Heart right ventricle (tissue), 16 donors: ENCODE measurements around the gene RRM1. TPM values are rescaled to one million over a fixed set of nuclear protein-coding genes. Genes with fewer than 3 reads are reported as not detected.

Experiments
- ATAC-seq, 8 donors: fragments of 200-7000 bp; cut with Tn5 transposase; one replicate each; pipeline ENCODE4 v1.9.1; 2020; ENCODE audit warnings: mild to moderate bottlenecking in 8 of 8, moderate library complexity in 8 of 8, moderate number of reproducible peaks in 1 of 8
- DNase-seq, 2 donors: peaks; one replicate each; pipeline ENCODE4 v3.0.0-alpha.2; 2020
- H3K27ac ChIP-seq, 10 donors: fragments of 200-600 bp; sonication (generic) in 2 of 10; one replicate each; pipeline versions ENCODE4 v1.5.0 to v1.8.0; 2020 to 2022; ENCODE audit warnings: mild to moderate bottlenecking in 3 of 10
- H3K27me3 ChIP-seq, 7 donors: fragments of 200-600 bp; one replicate each; pipeline ENCODE4 v1.8.0; 2021 to 2022; ENCODE audit warnings: mild to moderate bottlenecking in 2 of 7
- H3K36me3 ChIP-seq, 9 donors: fragments of 200-600 bp; sonication (generic) in 1 of 9; one replicate each; pipeline versions ENCODE4 v1.5.0 to v1.8.0; 2020 to 2022; ENCODE audit warnings: mild to moderate bottlenecking in 2 of 9
- H3K4me1 ChIP-seq, 9 donors: fragments of 200-600 bp; sonication (generic) in 1 of 9; one replicate each; pipeline versions ENCODE4 v1.5.0 to v1.8.0; 2020 to 2022; ENCODE audit warnings: mild to moderate bottlenecking in 4 of 9
- H3K4me3 ChIP-seq, 10 donors: fragments of 200-600 bp; sonication (generic) in 2 of 10; one replicate each; pipeline versions ENCODE4 v1.5.0 to v1.8.0; 2020 to 2022; ENCODE audit warnings: mild to moderate bottlenecking in 7 of 10, moderate library complexity in 2 of 10
- H3K9me3 ChIP-seq, 11 donors: fragments of 200-600 bp in 10 of 11; sonication (generic) in 2 of 11; one replicate each; pipeline versions ENCODE4 v1.5.0 to v1.8.0; 2013 to 2022; ENCODE audit warnings: mild to moderate bottlenecking in 2 of 11, control low read depth in 1 of 11, moderate library complexity in 1 of 11
- WGBS, 2 donors: extraction: QIAGEN DNeasy Blood & Tissue Kit; methylation state at CpG; one replicate each; pipeline ENCODE4 v1.1.7; 2013; ENCODE audit warnings: inconsistent platforms in 1 of 2; 5-methylcytosine and 5-hydroxymethylcytosine counted together
- intact Hi-C, 10 donors: fragments of 100-400 bp; cut with DNase I; formaldehyde crosslinking; loops; one replicate each; pipeline versions ENCODE4 v1.11.1 to v1.14.2; 2022
- polyA plus RNA-seq, 2 donors: library from polyadenylated mRNA; stranded (reverse); fragments of 200-250 nt; gene quantifications; one replicate each; pipeline ENCODE4 v1.2.3, GENCODE V29; 2013
- total RNA-seq, 10 donors: library from RNA; stranded (reverse); fragmentation: NEBNext Ultra II Directional in 3 of 10; extraction: Animal tissue kit (Norgen Biotek cat#: 25700) in 3 of 10; gene quantifications; one replicate each; pipeline versions ENCODE4 v1.2.1 to v1.2.4, GENCODE V29; 2021 to 2023
- TF ChIP-seq, protein P1 (sequence below), 9 donors: fragments of 200-600 bp; sonication (generic) in 2 of 9; IDR thresholded peaks; one replicate each; pipeline versions ENCODE4 v1.5.0 to v1.8.0; 2021 to 2022; ENCODE audit warnings: antibody characterized with exemption in 9 of 9, mild to moderate bottlenecking in 5 of 9, moderate library complexity in 1 of 9
- donor health status: Arrhythmogenic right ventricular cardiomyopathy.
- donor health status: ischemic (EF 13 %, LVEDD 7.1; RV severe dilation, severe dysfunction).
- donor health status: healthy with polysubstance abuse.
- donor health status: DM: no; HTN: yes; CAD: no.
- donor health status: DM: no; HTN: no; CAD: no.
- donor health status: ischemic (EF 25% LVEDD 6.9; RV normal size, moderate dysfunction).
- donor health status: ischemic (EF 25% LVEDD 5.7; RV mildly dilated, moderate dysfunction).
- donor health status: healthy.
- donor health status: DM: yes; HTN: yes; CAD: no.
- donor health status: Ischemic cardiomyopathy.
- donor health status: ischemic (EF 35%, LVEDD 5.7; RV mildly dilated, moderate dysfunction).
- donor health status: nonischemic (EF 11% LVEDD 7.7; RV severe dilation, severe dysfunction).
- donor health status: DM: yes; HTN: yes; CAD: no.
- donor health status: PGD.
- donor health status: ischemic (EF 29% LVEDD 5.4; RV normal size, mild dysfunction).
- donor health status: nonischemic (EF 23%, LVEDD 6.1; RV moderate dilation, normal function).

RRM1 gene
- total and polyA plus RNA-seq, 12 donors = 3.7 to 36.6 (median 27.7) TPM

DNA sequence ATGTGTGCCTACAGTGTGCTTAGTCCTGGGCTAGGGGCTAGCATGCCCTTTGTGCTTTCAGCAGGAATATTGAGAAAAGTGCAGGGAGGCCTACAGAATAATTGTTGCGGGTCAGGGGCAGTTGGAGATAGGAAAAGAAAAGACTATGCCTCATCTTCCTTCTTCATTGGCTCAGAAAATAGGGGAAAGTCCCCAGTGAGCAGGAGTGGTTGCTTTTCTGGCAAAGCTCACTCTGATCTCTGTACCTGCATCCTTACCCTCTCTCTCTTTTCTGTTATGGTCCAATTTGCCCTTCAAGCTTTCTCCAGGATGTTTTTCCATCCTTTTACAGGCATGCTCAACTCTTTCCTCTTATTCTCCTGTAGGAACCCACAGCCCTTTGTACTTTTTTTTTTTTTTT is 29.5 kb upstream of the RRM1 start:
- H3K4me1 ChIP-seq = peaks cover 3 to 51% (median 36%) of the 10 kb centered on the region in 9 donors
- DNase-seq = no peak
- no peak for ATAC-seq
- no peaks in the 10 kb centered on the region for H3K27me3 ChIP-seq
- intact Hi-C loops = loop anchor here in 1 of 10 donors (10.0 kb wide), 1 partner anchor 120 kb away; no protein-coding TSS in a partner anchor
- WGBS, 2 donors = 92 to 96% methylated on average over 1 of the region's 1 CpG
- H3K9me3 ChIP-seq = no peaks in the 10 kb centered on the region
- H3K27ac ChIP-seq = peak overlapping the region in 4 of 10 donors; percentile 15 to 48 (median 30)
- peaks cover 0 to 26% (median 4%) of the 10 kb centered on the region in 9 donors for H3K36me3 ChIP-seq
- TF ChIP-seq, protein P1, sequence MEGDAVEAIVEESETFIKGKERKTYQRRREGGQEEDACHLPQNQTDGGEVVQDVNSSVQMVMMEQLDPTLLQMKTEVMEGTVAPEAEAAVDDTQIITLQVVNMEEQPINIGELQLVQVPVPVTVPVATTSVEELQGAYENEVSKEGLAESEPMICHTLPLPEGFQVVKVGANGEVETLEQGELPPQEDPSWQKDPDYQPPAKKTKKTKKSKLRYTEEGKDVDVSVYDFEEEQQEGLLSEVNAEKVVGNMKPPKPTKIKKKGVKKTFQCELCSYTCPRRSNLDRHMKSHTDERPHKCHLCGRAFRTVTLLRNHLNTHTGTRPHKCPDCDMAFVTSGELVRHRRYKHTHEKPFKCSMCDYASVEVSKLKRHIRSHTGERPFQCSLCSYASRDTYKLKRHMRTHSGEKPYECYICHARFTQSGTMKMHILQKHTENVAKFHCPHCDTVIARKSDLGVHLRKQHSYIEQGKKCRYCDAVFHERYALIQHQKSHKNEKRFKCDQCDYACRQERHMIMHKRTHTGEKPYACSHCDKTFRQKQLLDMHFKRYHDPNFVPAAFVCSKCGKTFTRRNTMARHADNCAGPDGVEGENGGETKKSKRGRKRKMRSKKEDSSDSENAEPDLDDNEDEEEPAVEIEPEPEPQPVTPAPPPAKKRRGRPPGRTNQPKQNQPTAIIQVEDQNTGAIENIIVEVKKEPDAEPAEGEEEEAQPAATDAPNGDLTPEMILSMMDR (IDR thresholded peaks at IDR 0.05) = no peak
- no peak overlapping the region for H3K4me3 ChIP-seq

DNA sequence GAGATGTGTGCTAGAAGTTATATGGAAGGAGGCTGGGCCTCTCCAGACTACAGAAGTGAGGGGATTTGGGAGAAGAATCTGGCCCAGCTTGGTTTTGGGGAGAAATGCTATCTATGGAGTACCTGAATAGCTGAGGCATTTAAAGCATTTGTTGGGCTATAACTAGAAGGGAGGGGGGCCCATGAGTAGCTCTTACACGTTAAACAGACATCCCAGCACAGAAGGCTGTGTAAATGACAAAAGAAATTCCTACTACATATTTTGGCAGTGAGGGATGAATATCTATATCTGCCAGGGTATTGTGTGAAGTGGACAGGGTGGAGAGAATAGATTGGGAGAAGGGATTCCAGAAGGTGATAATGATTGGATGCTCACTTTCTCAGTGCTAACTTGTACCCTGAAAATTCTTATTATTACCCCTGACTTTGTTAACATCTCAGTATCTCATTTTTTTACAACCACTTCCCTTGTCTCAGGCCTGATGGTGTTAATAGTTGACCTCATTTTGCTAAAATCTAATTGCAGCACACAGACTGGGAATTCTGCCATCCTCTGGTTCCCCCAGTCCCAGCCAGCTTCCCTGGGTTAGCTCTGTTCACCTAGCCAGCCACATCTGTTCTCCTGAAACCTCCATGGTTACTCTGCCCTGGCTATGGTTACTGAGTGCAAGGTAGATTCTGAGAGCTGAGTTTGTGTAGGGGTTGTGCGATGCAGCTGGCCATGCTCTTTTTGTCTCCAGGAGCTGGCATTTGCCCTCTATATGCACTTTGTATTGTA is 28.8 kb upstream of the RRM1 start:
- peak in 1 of 2 donors; percentile 48 for DNase-seq
- intact Hi-C loops = loop anchor here in 1 of 10 donors (10.0 kb wide), 1 partner anchor 121 kb away; no protein-coding TSS in a partner anchor

DNA sequence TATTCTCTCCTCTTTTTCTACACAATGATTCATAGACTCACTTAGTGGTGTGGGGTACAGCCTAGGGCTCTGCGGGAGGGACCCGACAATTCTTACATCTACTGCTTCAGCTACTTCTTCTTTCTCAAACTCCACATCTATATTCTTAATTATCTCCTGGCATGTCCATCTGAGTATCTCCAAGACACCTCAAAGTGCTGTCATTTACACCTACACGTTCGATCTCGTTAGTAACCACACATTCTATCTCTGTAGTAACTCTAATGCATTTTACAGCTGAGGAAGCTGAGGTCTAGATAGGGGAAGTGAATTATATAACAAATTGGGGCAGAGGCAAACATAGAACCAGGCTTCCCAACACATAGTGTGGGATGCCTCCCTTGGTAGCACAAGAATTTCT is 27.7 kb upstream of the RRM1 start:
- WGBS, 2 donors = 60 to 66% methylated on average over 5 of the region's 5 CpGs
- H3K27me3 ChIP-seq = no peaks in the 10 kb centered on the region
- no peaks in the 10 kb centered on the region for H3K9me3 ChIP-seq
- H3K27ac ChIP-seq = no peak overlapping the region
- H3K36me3 ChIP-seq = peaks cover 0 to 23% (median 0%) of the 10 kb centered on the region in 9 donors
- TF ChIP-seq, protein P1 (IDR thresholded peaks at IDR 0.05) = no peak
- intact Hi-C loops = loop anchor here in 2 of 10 donors (1.0 to 10.0 kb wide), 2 partner anchors 35 to 122 kb away; no protein-coding TSS in a partner anchor
- no peak overlapping the region for H3K4me3 ChIP-seq
- ATAC-seq (peak in 1 of 8 donors; percentile 59), DNase-seq (no peak)
- H3K4me1 ChIP-seq = peaks cover 3 to 46% (median 33%) of the 10 kb centered on the region in 9 donors

More for the DNA sequence above, 28.8 kb upstream of the RRM1 start:
- peaks cover 3 to 46% (median 35%) of the 10 kb centered on the region in 9 donors for H3K4me1 ChIP-seq
- no peaks in the 10 kb centered on the region for H3K9me3 ChIP-seq
- H3K36me3 ChIP-seq = peaks cover 0 to 26% (median 0%) of the 10 kb centered on the region in 9 donors
- H3K27ac ChIP-seq = peak overlapping the region in 4 of 10 donors; percentile 15 to 48 (median 30)
- TF ChIP-seq, protein P1 (IDR thresholded peaks at IDR 0.05) = peak in 3 of 9 donors; percentile 10 to 21 (median 17)
- no peak overlapping the region for H3K4me3 ChIP-seq
- H3K27me3 ChIP-seq = no peaks in the 10 kb centered on the region
- WGBS, 2 donors = 40 to 50% methylated on average over 2 of the region's 2 CpGs
- peak; percentile 69 to 90 (median 83) for ATAC-seq

- peak overlapping the region in 1 of 10 donors; percentile 18 for H3K27ac ChIP-seq
- H3K27me3 ChIP-seq = no peaks in the 10 kb centered on the region
- H3K9me3 ChIP-seq = no peaks in the 10 kb centered on the region
- H3K36me3 ChIP-seq = peaks cover 0 to 29% (median 0%) of the 10 kb centered on the region in 9 donors
- DNase-seq (no peak), ATAC-seq (no peak)
- 92 to 96% methylated on average over 1 of the region's 1 CpG for WGBS, 2 donors
- TF ChIP-seq, protein P1 (IDR thresholded peaks at IDR 0.05) = no peak
- intact Hi-C loops = loop anchor here in 1 of 10 donors (2.0 to 10.0 kb wide), 2 partner anchors 124 to 214 kb away; partner anchors contain the start of gene STIM1
- peaks cover 3 to 56% (median 38%) of the 10 kb centered on the region in 9 donors for H3K4me1 ChIP-seq
- H3K4me3 ChIP-seq = no peak overlapping the region
Measured at GRCh38 chr11:4068962-4069361, 25.6 kb upstream of the RRM1 start.
